Activated CD8-positive, alpha-beta memory T cell treated with anti-CD3 and anti-CD28 coated beads for 4 hours (primary cell): ENCODE data around the gene ARF1.

Experiments
- DNase-seq, 2 donors: peaks; one replicate each; pipeline ENCODE4 v3.0.0-alpha.2; 2020; ENCODE audit warnings: low read depth in 2 of 2

The ARF1 gene

GRCh38 chr1:228071839-228072657 lies 10.5 kb upstream of the ARF1 start:
- no peak for DNase-seq

GRCh38 chr1:228072658-228073043 lies 9.9 kb upstream of the ARF1 start:
- no peak for DNase-seq

GRCh38 chr1:228073061-228073856 lies 9.2 kb upstream of the ARF1 start:
- no peak for DNase-seq

GRCh38 chr1:228073857-228074545 lies 8.5 kb upstream of the ARF1 start:
- DNase-seq: no peak

- DNase-seq: no peak
Observed at GRCh38 chr1:228074954-228075730, 7.4 kb upstream of the ARF1 start.

- DNase-seq: no peak
Observed at GRCh38 chr1:228075801-228076271, 6.7 kb upstream of the ARF1 start.

GRCh38 chr1:228076796-228077430 lies 5.6 kb upstream of the ARF1 start:
- no peak for DNase-seq

GRCh38 chr1:228077565-228078330 lies 4.8 kb upstream of the ARF1 start:
- no peak for DNase-seq

GRCh38 chr1:228079013-228079412 lies 3.5 kb upstream of the ARF1 start:
- DNase-seq: no peak

GRCh38 chr1:228079601-228080263 lies 2.8 kb upstream of the ARF1 start:
- no peak for DNase-seq

- no peak for DNase-seq
Observed at GRCh38 chr1:228081144-228081543, 1.4 kb upstream of the ARF1 start.

- no peak for DNase-seq
Observed at GRCh38 chr1:228081578-228082213, 812 bp upstream of the ARF1 start.

GRCh38 chr1:228082918-228083870 lies 686 bp downstream of the ARF1 start:
- no peak for DNase-seq

- DNase-seq: no peak
Observed at GRCh38 chr1:228083871-228084278, 1.4 kb downstream of the ARF1 start.

GRCh38 chr1:228084325-228084724 lies 1.8 kb downstream of the ARF1 start:
- DNase-seq: no peak

- DNase-seq: no peak
Observed at GRCh38 chr1:228084797-228085196, 2.3 kb downstream of the ARF1 start.

GRCh38 chr1:228085287-228085951 lies 2.9 kb downstream of the ARF1 start:
- no peak for DNase-seq
